Heart right ventricle (tissue), 16 donors: ENCODE results near the gene ZNF865. TPM values are rescaled to one million over a fixed set of nuclear protein-coding genes. Genes with fewer than 3 reads are reported as not detected.

Experiments
- ATAC-seq, 8 donors: fragments of 200-7000 bp; cut with Tn5 transposase; one replicate each; pipeline ENCODE4 v1.9.1; 2020; ENCODE audit warnings: mild to moderate bottlenecking in 8 of 8, moderate library complexity in 8 of 8, moderate number of reproducible peaks in 1 of 8
- DNase-seq, 2 donors: peaks; one replicate each; pipeline ENCODE4 v3.0.0-alpha.2; 2020
- H3K27ac ChIP-seq, 10 donors: fragments of 200-600 bp; sonication (generic) in 2 of 10; one replicate each; pipeline versions ENCODE4 v1.5.0 to v1.8.0; 2020 to 2022; ENCODE audit warnings: mild to moderate bottlenecking in 3 of 10
- H3K27me3 ChIP-seq, 7 donors: fragments of 200-600 bp; one replicate each; pipeline ENCODE4 v1.8.0; 2021 to 2022; ENCODE audit warnings: mild to moderate bottlenecking in 2 of 7
- H3K36me3 ChIP-seq, 9 donors: fragments of 200-600 bp; sonication (generic) in 1 of 9; one replicate each; pipeline versions ENCODE4 v1.5.0 to v1.8.0; 2020 to 2022; ENCODE audit warnings: mild to moderate bottlenecking in 2 of 9
- H3K4me1 ChIP-seq, 9 donors: fragments of 200-600 bp; sonication (generic) in 1 of 9; one replicate each; pipeline versions ENCODE4 v1.5.0 to v1.8.0; 2020 to 2022; ENCODE audit warnings: mild to moderate bottlenecking in 4 of 9
- H3K4me3 ChIP-seq, 10 donors: fragments of 200-600 bp; sonication (generic) in 2 of 10; one replicate each; pipeline versions ENCODE4 v1.5.0 to v1.8.0; 2020 to 2022; ENCODE audit warnings: mild to moderate bottlenecking in 7 of 10, moderate library complexity in 2 of 10
- H3K9me3 ChIP-seq, 11 donors: fragments of 200-600 bp in 10 of 11; sonication (generic) in 2 of 11; one replicate each; pipeline versions ENCODE4 v1.5.0 to v1.8.0; 2013 to 2022; ENCODE audit warnings: mild to moderate bottlenecking in 2 of 11, control low read depth in 1 of 11, moderate library complexity in 1 of 11
- CTCF ChIP-seq, 9 donors: fragments of 200-600 bp; sonication (generic) in 2 of 9; IDR thresholded peaks; one replicate each; pipeline versions ENCODE4 v1.5.0 to v1.8.0; 2021 to 2022; ENCODE audit warnings: antibody characterized with exemption in 9 of 9, mild to moderate bottlenecking in 5 of 9, moderate library complexity in 1 of 9
- WGBS, 2 donors: extraction: QIAGEN DNeasy Blood & Tissue Kit; methylation state at CpG; one replicate each; pipeline ENCODE4 v1.1.7; 2013; ENCODE audit warnings: inconsistent platforms in 1 of 2; 5-methylcytosine and 5-hydroxymethylcytosine counted together
- intact Hi-C, 10 donors: fragments of 100-400 bp; cut with DNase I; formaldehyde crosslinking; loops; one replicate each; pipeline versions ENCODE4 v1.11.1 to v1.14.2; 2022
- polyA plus RNA-seq, 2 donors: library from polyadenylated mRNA; stranded (reverse); fragments of 200-250 nt; gene quantifications; one replicate each; pipeline ENCODE4 v1.2.3, GENCODE V29; 2013
- total RNA-seq, 10 donors: library from RNA; stranded (reverse); fragmentation: NEBNext Ultra II Directional in 3 of 10; extraction: Animal tissue kit (Norgen Biotek cat#: 25700) in 3 of 10; gene quantifications; one replicate each; pipeline versions ENCODE4 v1.2.1 to v1.2.4, GENCODE V29; 2021 to 2023
- donor health status: Arrhythmogenic right ventricular cardiomyopathy.
- donor health status: ischemic (EF 13 %, LVEDD 7.1; RV severe dilation, severe dysfunction).
- donor health status: healthy with polysubstance abuse.
- donor health status: DM: no; HTN: yes; CAD: no.
- donor health status: DM: no; HTN: no; CAD: no.
- donor health status: ischemic (EF 25% LVEDD 6.9; RV normal size, moderate dysfunction).
- donor health status: ischemic (EF 25% LVEDD 5.7; RV mildly dilated, moderate dysfunction).
- donor health status: healthy.
- donor health status: DM: yes; HTN: yes; CAD: no.
- donor health status: Ischemic cardiomyopathy.
- donor health status: ischemic (EF 35%, LVEDD 5.7; RV mildly dilated, moderate dysfunction).
- donor health status: nonischemic (EF 11% LVEDD 7.7; RV severe dilation, severe dysfunction).
- donor health status: DM: yes; HTN: yes; CAD: no.
- donor health status: PGD.
- donor health status: ischemic (EF 29% LVEDD 5.4; RV normal size, mild dysfunction).
- donor health status: nonischemic (EF 23%, LVEDD 6.1; RV moderate dilation, normal function).

The ZNF865 gene
- total and polyA plus RNA-seq, 12 donors: 11.8 to 26.5 (median 13.7) TPM

GRCh38 chr19:55603581-55604292, 1.7 kb upstream of the ZNF865 start:
- no peaks in the 10 kb centered on the region for H3K27me3 ChIP-seq
- ATAC-seq (no peak), DNase-seq (no peak)
- 74 to 75% methylated on average over 22 of the region's 22 CpGs for WGBS, 2 donors
- H3K27ac ChIP-seq: peak overlapping the region in 7 of 10 donors; percentile 95 to 98 (median 96)
- intact Hi-C loops: loop anchor here in 1 of 10 donors (10.0 kb wide), 1 partner anchor 89 kb away; no protein-coding TSS in a partner anchor
- no peak for TF ChIP-seq CTCF (IDR thresholded peaks at IDR 0.05)
- peaks cover 0 to 26% (median 0%) of the 10 kb centered on the region in 9 donors for H3K36me3 ChIP-seq
- no peaks in the 10 kb centered on the region for H3K9me3 ChIP-seq
- H3K4me3 ChIP-seq: peak overlapping the region in 5 of 10 donors; percentile 74 to 85 (median 83)
- peaks cover 4 to 51% (median 31%) of the 10 kb centered on the region in 9 donors for H3K4me1 ChIP-seq

GRCh38 chr19:55605207-55605636, 225 bp upstream of the ZNF865 start:
- no peak for TF ChIP-seq CTCF (IDR thresholded peaks at IDR 0.05)
- Histone ChIP-seq H3K9me3 (peaks cover 0 to 4% (median 0%) of the 10 kb centered on the region in 11 donors), H3K4me3 (peak overlapping the region; percentile 51 to 85 (median 77)), H3K27me3 (no peaks in the 10 kb centered on the region), H3K4me1 (peaks cover 4 to 49% (median 30%) of the 10 kb centered on the region in 9 donors), H3K36me3 (peaks cover 0 to 41% (median 7%) of the 10 kb centered on the region in 9 donors), H3K27ac (peak overlapping the region; percentile 84 to 98 (median 96))
- peak; percentile 86 to 93 (median 89) for ATAC-seq
- DNase-seq: peak; percentile 98
- WGBS, 2 donors: 0 to 1% methylated on average over 32 to 41 of the region's 43 CpGs
- intact Hi-C loops: loop anchor here in 4 of 10 donors (1.0 to 10.0 kb wide), 3 partner anchors 88 to 90 kb away; no protein-coding TSS in a partner anchor

- 21 to 22% methylated on average over 12 of the region's 12 CpGs for WGBS, 2 donors
- intact Hi-C loops: loop anchor here in 7 of 10 donors (2.0 to 10.0 kb wide), 4 partner anchors 18 to 92 kb away; partner anchors contain the start of gene ZNF784 (in 1 of the 7)
- H3K9me3 ChIP-seq: peaks cover 0 to 4% (median 0%) of the 10 kb centered on the region in 11 donors
- no peak for ATAC-seq
- H3K27me3 ChIP-seq: no peaks in the 10 kb centered on the region
- peaks cover 0 to 48% (median 7%) of the 10 kb centered on the region in 9 donors for H3K36me3 ChIP-seq
- peak overlapping the region; percentile 51 to 85 (median 77) for H3K4me3 ChIP-seq
- H3K4me1 ChIP-seq: peaks cover 0 to 52% (median 32%) of the 10 kb centered on the region in 9 donors
- peak in 1 of 9 donors; percentile 3 for TF ChIP-seq CTCF (IDR thresholded peaks at IDR 0.05)
- peak overlapping the region in 9 of 10 donors; percentile 95 to 98 (median 96) for H3K27ac ChIP-seq
- DNase-seq: no peak
These were observed 982 bp downstream of the ZNF865 start for GRCh38 chr19:55606471-55606787.

GRCh38 chr19:55606817-55607216, 1.4 kb downstream of the ZNF865 start:
- intact Hi-C loops: loop anchor here in 7 of 10 donors (2.0 to 10.0 kb wide), 4 partner anchors 18 to 92 kb away; partner anchors contain the start of gene ZNF784 (in 1 of the 7)
- TF ChIP-seq CTCF (IDR thresholded peaks at IDR 0.05): no peak
- H3K9me3 ChIP-seq: peaks cover 0 to 4% (median 0%) of the 10 kb centered on the region in 11 donors
- peaks cover 0 to 48% (median 7%) of the 10 kb centered on the region in 9 donors for H3K36me3 ChIP-seq
- no peaks in the 10 kb centered on the region for H3K27me3 ChIP-seq
- peaks cover 4 to 53% (median 35%) of the 10 kb centered on the region in 9 donors for H3K4me1 ChIP-seq
- H3K4me3 ChIP-seq: peak overlapping the region in 6 of 10 donors; percentile 51 to 85 (median 82)
- H3K27ac ChIP-seq: peak overlapping the region in 8 of 10 donors; percentile 95 to 98 (median 96)
- no peak for DNase-seq
- 74 to 79% methylated on average over 9 of the region's 9 CpGs for WGBS, 2 donors
- no peak for ATAC-seq
